ENCODE results near the gene PAGR1.
A peak's percentile ranks its signal among the peaks of the same experiment; 100 is the strongest.
"Not testable (repeated sequence)": the region's sequence is repeated elsewhere in the genome, so short reads cannot be mapped to it uniquely, and the experiment has no call there.

Gene PAGR1

DNA sequence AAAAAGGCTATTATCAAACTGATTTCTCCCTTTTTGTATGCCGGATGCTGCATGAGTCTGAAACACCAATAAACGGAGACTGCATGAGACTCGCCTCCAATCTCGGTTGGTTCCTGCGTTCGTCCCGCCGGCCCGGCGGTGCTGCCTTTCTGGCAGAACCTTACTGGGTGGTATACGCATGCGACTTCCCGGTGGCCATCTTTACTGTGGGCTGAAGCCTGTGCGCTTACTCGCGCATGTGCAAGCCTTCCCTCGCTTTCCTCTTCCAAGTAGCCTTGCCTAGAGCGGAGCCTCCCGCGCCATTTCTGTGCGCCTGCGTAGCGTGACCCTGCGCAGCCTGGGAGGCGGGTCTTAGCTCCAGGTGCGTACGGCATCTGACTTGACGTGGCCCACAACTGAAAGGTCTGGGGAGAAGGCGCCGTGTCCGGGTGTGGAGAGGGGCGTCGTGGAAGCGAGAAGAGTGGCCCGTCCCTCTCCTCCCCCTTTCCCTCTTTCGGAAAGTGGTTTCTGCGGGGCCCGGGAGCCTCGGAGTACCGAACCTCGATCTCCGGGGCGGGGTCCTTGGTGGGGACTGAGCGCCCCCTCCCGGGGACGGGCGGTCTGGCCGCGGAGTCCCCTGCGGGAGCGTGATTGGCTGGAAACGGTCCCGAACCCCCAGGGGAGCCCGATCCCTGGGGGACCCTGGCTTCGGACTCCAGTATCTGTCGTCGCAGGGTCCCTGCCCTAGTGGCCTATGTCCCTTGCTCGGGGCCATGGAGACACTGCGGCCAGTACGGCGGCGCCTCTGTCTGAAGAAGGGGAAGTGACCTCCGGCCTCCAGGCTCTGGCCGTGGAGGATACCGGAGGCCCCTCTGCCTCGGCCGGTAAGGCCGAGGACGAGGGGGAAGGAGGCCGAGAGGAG is at the start of gene PAGR1:
TSS of gene PAGR1 (plus strand) at position 360 of the 901 bp plus-strand sequence. CDS start at position 734, 374 bp downstream.
- peak; percentile 90 for DNase-seq (ENCODE audit: low spot score)

DNA sequence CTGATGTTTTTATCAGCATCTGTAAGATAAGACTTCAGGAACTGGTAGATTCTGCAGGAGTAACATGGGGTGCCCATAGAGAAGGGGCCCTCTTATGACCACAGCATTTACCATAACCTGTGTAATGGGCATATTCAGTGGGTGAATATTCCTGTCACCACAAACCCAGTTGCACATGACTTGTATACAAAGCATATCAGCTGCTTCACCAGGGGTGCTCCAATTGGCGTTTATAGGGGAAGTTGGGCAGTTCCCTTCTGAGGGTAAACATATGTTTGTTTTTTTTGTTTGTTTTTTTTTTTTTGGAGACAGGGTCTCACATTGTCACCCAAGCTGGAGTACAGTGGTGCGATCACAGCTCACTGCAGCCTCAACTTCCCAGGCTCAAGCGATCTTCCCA is 49.4 kb upstream of the PAGR1 start:
- no peak for DNase-seq (ENCODE audit: low spot score)

DNA sequence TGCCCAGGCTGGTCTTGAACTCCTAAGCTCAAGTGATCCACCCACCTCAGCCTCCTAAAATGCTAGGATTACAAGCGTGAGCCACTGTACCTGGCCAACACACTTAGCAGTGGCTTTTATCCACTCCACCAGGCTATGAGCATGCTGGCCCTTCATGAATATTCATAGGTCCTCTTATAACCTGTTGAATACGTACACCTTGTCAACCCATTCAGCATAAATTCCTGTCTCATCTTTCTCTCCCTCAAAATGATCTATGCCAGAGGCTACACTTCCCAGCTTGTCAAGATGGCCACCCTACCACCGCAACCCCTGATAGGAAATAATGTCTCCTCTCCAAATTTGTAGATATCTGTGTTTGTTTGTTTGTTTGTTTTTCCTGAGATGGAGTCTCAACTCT is 48.9 kb upstream of the PAGR1 start:
- DNase-seq (ENCODE audit: low spot score) = no peak

DNA sequence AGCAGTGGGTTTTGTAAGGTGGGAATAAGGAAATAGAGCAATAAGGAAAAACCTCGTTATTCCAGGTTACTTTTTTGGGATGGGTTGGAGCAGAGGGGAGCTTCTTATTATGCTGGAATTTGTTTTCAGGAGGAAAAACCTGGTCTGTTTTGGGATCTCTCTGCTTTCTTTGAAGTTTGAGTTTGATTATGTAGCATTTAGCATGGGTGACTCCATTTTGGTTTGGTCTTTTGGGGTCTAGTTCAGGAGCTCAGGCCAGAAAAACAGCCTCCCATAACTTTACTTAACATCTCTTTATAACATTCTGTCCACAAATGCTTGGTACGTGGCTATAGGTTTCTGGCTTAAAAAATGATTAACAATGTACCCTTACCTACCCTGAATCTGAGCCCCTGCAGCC is 46.4 kb upstream of the PAGR1 start:
- DNase-seq (ENCODE audit: low spot score) = no peak

DNA sequence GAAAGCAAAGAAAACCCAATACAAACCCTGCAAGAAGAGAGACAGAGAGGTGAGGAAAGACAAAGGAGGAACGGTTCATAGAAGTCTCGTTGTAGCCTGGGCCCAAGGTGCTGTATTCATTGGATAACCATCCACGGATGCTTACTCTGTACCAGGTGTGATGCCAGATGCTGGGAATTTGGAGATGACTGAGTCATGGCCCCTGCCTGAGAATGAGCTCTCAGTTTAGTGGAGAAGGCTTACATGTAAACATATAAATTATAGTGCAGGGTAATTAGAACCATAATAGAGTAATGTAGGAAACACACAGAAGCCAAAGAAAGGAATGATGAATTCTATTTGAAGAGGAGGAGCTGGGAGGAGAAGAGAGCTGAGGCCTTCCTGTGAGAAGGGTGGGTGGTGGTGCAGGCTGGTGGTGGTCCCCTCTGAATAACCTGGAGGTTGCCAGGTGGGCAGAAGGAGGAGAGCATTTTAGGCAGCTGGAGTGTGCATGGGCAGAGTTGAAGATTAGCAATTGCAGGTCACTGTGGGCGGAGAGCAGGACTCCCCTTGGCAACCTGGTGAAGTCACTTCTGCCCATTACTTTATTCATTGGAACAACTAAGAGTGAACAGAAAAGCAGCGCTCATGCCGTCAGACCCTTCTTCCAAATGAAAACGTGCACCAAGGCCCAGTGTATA is 45.6 kb upstream of the PAGR1 start:
- no peak for DNase-seq (ENCODE audit: low spot score)

DNA sequence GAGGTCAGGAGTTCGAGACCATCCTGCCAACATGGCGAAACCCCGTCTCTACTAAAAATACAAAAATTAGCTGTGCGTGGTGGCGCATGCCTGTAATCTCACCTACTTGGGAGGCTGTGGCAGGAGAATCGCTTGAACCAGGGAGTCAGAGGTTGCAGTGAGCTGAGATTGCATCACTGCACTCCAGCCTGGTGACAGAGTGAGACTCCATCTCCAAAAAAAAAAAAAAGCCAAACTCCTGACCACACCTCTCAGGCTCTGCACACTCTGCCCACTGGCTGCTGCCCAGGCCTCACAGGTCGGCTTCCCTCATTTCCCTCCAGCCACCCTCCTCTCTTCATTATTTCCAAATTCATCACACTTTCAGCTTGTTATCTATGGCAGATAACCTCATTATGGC is 43.6 kb upstream of the PAGR1 start:
- not testable (repeated sequence) for DNase-seq (ENCODE audit: low spot score)

DNA sequence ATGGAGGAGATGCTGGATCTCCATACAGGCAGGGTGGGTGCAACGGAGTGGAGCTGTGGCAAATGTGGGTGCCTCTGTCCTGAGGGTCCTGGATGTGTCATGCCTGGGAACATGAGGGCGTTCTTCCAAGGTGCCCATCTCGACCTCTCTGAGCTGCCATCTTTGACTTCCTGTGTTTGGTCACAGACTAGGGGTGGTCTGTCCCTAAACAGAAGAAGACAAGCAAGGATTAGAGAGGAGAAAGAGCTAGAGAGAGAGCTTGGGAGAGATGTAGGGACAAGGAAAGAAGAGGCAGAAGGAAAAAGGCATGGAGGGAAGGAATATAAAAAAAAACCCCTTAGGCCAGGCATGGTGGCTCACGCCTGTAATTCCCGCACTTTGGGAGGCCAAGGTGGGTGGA is 41.2 kb upstream of the PAGR1 start:
- DNase-seq (ENCODE audit: low spot score) = no peak

DNA sequence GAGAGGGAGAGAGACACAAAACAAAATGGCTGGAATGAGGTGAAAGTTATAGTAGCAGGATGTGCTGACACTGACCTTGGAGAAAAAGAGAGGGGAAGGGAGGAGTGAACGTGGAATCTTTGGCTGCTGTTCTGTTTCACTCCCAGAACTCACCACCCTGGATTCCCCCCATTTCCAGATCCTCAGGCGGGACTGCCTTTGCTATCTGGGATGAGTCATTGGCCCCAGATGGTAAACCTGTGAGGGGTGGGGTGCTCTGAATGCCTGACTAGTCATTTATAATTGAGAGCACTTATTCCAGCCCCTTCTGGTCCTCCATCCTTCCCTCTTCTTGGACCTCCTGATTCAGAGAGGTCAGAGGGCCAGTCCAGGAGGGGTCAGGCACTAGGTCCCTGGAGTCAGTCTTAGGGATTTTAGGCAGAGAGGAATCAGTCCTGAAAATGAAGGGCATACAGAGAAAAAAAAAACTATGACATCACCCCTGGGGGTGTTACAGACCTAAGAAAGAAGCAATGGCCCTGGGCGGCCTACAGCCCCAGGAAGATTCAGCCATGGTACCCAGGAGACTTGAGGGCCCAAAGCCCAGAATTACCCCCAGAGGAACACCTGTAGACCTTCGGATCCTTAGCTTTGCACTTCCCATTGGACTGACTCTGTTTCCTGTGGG is 40.1 kb upstream of the PAGR1 start:
- DNase-seq (ENCODE audit: low spot score) = no peak

DNA sequence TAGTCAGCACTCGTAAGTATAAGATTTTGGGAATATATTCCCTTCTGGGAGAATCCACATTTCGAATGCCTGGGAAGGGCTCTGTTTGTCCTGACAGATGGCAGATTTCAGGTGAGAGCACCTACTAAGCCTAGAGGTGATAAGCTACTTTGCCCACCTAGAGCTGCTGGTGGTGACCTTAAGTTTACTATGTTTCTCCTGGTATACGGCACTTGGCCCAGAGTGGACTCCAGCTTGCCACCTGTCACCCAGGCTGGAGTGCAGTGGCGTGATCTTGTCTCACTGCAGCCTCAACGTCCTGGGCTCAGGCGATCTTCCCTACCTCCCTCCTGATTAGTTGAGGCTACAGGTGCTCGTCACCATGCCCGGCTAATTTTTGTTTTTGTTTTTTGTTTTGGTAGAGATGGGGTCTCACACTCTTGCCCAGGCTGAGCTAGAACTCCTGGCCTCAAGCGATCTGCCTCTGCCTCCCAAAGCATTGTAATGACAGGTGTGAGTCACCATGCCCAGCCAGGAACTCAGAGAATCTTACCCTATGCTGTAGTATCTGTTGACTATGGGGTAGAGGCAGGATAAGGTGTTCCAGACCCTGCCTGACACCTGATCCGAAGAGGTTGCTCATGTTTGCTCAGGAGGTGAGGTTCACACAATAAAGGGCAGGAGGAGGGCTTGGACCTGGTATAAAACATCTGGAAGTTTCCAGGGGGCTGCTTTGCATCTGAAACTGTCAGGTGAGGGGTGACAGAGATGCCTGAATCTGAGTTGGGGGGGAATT is 38.2 kb upstream of the PAGR1 start, which contains the start of gene ZG16:
TSS of gene ZG16 (plus strand) at position 681 of the 775 bp plus-strand sequence. CDS start 1,011 bp downstream, outside the sequence.
- no peak for DNase-seq (ENCODE audit: low spot score)

DNA sequence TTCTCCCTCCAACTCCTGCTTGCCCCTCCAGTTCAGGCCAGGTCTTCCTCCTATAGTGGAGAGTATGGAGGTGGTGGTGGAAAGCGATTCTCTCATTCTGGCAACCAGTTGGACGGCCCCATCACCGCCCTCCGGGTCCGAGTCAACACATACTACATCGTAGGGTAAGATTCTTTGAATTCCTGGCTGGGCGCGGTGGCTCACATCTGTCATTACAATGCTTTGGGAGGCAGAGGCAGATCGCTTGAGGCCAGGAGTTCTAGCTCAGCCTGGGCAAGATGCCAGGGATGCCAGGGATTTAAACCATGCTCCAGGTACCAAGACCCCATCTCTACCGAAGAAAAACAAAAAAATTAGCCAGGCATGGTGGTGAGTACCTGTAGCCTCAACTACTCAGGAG is 36.5 kb upstream of the PAGR1 start:
- DNase-seq (ENCODE audit: low spot score) = no peak

DNA sequence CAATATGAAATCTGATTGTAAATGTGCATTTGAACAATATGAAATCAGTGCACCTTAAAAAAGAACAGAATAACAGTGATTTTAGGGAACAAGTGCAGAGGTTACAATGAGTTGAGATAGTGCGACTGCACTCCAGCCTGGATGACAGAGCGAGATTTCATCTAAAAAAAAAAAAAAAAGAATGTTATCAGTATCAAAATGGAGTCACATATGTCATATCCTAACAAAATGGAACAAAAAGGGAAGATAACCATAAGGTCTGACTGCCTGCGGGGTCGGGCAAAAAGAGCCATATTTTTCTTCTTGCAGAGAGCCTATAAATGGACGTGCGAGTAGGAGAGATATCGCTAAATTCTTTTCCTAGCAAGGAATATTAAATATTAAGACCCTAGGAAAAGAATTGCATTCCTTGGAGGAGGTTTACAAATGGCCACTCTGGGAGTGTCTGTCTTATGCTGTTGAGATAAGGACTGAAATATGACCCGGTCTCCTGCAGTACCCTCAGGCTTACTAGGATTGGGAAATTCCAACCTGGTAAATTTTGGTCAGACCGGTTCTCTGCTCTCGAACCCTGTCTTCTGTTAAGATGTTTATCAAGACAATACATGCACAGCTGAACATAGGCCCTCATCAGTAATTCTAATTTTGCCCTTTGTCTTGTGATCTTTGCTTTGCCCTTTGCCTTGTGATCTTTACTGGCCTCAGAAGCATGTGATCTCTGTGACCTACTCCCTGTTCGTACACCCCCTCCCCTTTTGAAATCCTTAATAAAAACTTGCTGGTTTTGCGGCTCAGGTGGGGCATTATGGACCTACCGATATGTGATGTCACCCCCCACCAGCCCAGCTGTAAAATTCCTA is 32.6 kb upstream of the PAGR1 start:
- not testable (repeated sequence) for DNase-seq (ENCODE audit: low spot score)

DNA sequence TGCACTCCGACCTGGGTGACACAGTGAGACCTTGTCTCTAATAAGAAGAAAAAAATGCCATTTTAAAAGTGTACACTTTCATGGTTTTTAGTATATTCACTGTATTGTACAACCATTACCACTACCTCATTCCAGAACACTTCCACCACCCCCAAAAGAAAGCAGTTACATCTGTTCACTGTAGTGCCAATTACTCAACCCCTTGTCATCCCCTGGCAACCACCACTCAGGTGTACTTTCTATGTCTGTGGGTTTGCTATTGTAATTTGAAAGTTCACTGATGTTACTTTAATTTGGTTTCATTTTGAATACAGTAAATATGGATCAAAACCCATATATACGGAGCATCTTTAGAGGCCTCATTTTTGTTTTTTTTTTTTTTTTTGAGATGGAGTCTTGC is 31.8 kb upstream of the PAGR1 start:
- no peak for DNase-seq (ENCODE audit: low spot score)

DNA sequence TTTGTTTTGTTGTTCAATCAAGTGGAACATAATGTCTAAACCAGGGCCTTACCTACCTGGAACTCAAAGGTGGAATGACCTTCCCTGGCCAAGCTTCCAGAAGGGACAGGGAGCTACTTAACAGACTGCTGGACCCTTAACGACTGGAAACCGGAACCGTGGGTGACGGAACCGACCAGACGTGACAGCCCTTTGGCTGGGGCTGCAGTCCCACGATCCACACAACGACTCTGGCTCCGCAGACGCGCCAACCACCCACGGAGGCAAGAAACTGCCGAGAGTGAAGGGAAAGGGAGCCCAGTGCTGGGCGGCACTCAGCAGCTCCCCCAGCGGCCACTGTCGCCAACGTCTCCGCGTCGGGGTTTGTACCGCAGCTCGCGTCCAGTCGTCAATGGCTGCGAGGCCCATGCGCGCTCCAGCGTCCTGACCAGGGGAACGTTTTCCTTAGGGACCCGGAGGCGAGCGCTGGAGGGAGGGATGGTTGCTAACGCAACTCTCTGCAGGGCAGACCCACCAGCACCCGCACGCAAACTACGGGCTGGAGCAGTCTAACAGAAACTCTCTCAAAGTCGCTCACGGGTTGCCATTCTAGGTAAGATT is 31.0 kb upstream of the PAGR1 start:
- DNase-seq (ENCODE audit: low spot score) = no peak

DNA sequence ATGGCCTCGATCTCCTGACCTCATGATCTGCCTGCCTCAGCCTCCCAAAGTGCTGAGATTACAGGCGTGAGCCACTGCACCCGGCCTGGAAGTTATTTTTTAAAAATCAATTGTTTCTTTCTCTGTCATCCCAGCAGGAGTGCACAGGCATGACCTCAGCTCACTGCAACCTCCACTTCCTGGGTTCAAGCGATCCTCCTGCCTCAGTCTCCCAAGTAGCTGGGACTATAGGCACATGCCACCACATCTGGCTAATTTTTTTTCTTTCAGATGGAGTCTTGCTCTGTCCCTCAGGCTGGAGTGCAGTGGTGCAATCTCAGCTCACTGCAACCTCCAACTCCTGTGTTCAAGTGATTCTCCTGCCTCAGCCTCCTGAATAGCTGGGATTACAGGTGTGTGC is 28.8 kb upstream of the PAGR1 start:
- DNase-seq (ENCODE audit: low spot score) = not testable (repeated sequence)

DNA sequence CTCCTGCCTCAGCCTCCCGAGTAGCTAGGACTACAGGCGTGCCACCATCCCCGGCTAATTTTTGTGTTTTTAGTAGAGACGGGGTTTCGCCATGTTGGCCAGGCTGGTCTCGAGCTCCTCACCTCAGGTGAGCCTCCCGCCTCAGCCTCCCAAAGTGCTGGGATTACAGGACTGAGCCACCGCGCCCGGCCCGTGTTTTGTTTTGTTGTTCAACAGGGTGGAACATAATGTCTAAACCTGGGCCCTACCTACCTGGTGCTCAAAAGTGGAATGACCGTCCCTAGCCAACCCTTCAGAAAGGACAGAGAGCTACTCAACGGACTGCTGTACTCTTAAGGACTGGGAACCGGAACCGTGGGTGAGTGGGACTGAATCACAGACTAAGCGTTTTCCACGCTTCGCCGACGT is 26.2 kb upstream of the PAGR1 start:
- no peak for DNase-seq (ENCODE audit: low spot score)

DNA sequence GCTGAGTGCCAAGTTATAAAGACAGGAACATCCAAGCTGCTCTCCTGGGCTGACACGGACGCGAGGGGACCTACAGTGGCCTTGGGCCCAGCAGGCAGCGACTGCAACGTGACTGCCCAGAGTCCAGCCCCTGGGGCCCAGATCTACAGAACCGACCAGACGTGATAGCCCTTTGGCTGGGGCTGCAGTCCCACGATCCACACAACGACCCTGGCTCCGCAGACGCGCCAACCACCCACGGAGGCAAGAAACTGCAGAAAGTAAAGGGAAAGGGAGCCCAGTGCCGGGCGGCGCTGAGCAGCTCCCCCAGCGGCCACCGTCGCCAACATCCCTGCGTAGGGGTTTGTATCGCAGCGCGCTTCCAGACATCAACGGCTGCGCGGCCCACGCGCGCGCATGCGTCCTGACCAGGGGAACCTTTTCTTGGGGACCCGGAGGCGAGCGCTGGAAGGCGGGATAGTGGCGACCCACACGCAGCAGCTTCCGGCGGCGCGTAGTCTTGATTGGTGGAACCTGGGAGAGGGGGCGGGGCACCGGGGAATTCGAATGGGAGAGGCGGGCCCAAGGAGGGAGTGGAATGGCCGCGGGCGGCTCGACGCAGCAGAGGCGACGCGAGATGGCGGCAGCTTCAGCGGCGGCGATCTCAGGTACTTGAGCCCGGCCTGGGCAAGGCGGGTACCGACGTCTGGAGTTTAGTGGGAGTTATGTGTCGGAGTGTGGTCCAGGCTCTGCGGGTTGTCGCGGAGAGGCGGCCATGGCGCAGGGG is 25.6 kb upstream of the PAGR1 start, which contains the start of gene KIF22:
TSS of gene KIF22 (plus strand) at position 569 of the 766 bp plus-strand sequence. CDS start at position 578, 9 bp downstream.
- DNase-seq (ENCODE audit: low spot score) = peak; percentile 98

DNA sequence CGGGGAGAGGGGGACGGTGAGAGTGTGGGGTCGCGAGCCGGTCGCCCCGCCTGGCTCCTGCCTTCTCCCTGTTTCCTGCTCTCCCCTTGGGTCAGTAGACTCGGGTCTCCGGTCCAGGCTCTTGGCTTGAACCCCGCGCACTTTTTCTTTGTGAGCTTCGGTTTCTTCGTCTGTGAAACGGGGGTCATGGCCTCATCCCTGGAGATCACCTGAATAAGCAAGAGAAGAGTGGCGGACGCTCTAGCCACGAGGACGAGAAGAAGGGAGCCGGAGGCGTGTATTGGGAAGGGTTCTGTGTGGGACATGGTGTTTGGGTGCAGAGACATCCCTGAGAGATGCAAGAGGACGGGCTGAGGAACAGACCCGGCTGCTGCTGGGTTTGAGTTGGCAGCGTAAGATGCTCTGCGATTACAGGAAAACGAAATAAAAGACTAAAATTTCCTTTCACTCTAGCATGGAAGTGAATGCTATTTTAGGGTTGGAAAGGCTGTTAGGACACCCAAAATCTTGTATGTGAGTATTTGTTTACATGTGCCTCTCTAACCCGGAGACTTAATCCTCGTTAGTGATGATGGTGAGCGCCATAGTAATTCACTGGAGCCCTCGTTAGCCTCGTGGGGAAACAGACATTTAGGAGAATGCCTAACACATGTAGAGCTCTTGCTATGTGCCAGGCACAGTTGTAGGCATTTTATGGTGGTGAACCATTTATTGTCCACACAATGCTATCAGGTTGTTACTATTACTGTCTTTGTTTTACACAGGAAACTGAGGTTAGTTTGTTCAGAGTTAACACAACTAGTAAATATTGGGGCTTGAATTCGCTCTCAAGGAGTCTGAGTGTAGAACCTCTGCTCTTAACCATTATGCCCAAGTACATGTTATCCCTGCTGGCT is 24.8 kb upstream of the PAGR1 start:
- DNase-seq (ENCODE audit: low spot score) = peak; percentile 42
